Colonic mucosa (tissue), 4 donors: ENCODE measurements around the gene ABHD3. TPM values are rescaled to one million over a fixed set of nuclear protein-coding genes. Genes with fewer than 3 reads are reported as not detected.
A peak's percentile ranks its signal among the peaks of the same experiment; 100 is the strongest.

Source experiments
- DNase-seq: peaks from one replicate; pipeline ENCODE4 v3.0.0-alpha.2; 2020
- H3K27ac ChIP-seq: fragments of 200-600 bp; one replicate; pipeline ENCODE4 v1.8.0; 2021
- H3K27me3 ChIP-seq: fragments of 200-600 bp; one replicate; pipeline ENCODE4 v1.8.0; 2021
- H3K36me3 ChIP-seq: fragments of 200-600 bp; one replicate; pipeline ENCODE4 v1.8.0; 2021
- H3K4me1 ChIP-seq: fragments of 200-600 bp; one replicate; pipeline ENCODE4 v1.8.0; 2021; ENCODE audit warnings: mild to moderate bottlenecking
- H3K4me3 ChIP-seq: fragments of 200-600 bp; one replicate; pipeline ENCODE4 v1.8.0; 2021
- H3K9ac ChIP-seq, 2 donors: one replicate each; pipeline ENCODE4 v1.7.0; 2013; ENCODE audit warnings: control low read depth in 2 of 2, low read depth in 2 of 2, low read length in 2 of 2
- H3K9me3 ChIP-seq: fragments of 200-600 bp; one replicate; pipeline ENCODE4 v1.8.0; 2021
- CTCF ChIP-seq: fragments of 200-600 bp; IDR thresholded peaks from one replicate; pipeline ENCODE4 v1.8.0; 2022; ENCODE audit warnings: antibody characterized with exemption, mild to moderate bottlenecking
- intact Hi-C: fragments of 100-400 bp; cut with DNase I; formaldehyde crosslinking; loops from one replicate; pipeline ENCODE4 v1.14.1; 2022
- total RNA-seq, 2 donors: library from RNA; stranded (reverse); fragmentation: NEBNext Ultra II Directional in 1 of 2; extraction: Animal tissue kit (Norgen Biotek cat#: 25700) in 1 of 2; gene quantifications; one replicate each; pipeline ENCODE4 v1.2.1, GENCODE V29; 2021
- donor health status: healthy.
- donor health status: DM: no; HTN: no; CAD: no.
- donor health status: DM: no; HTN: no; CAD: no.

ABHD3 gene
- total RNA-seq, result 100 to 1,000 TPM in 1 of 2 donors, 10 to 100 TPM in 1; 69.3 to 105 TPM

GRCh38 chr18:21704603-21705364 lies at the start of gene ABHD3:
ABHD3 (minus strand) TSS chr18:21704774; CDS start chr18:21704665, 109 bp downstream.
- no peaks in the 10 kb centered on the region for H3K36me3 ChIP-seq
- no peaks in the 10 kb centered on the region for H3K9me3 ChIP-seq
- H3K4me1 ChIP-seq, result no peaks in the 10 kb centered on the region
- peak within 1 kb of the TSS; percentile 87 to 94 for H3K9ac ChIP-seq
- intact Hi-C loops, result no loop called here
- peak within 1 kb of the TSS; percentile 91 for H3K4me3 ChIP-seq
- peak; percentile 96 for DNase-seq
- H3K27ac ChIP-seq, result peak within 1 kb of the TSS; percentile 97
- TF ChIP-seq CTCF, result peak; percentile 41
- no peaks in the 10 kb centered on the region for H3K27me3 ChIP-seq

- no peak for TF ChIP-seq CTCF
- no peak overlapping the region for H3K4me3 ChIP-seq
- H3K9ac ChIP-seq, result no peak overlapping the region
- no peak overlapping the region for H3K27ac ChIP-seq
- H3K36me3 ChIP-seq, result no peaks in the 10 kb centered on the region
- no peak for DNase-seq
- intact Hi-C loops, result no loop called here
- H3K27me3 ChIP-seq, result no peaks in the 10 kb centered on the region
- H3K9me3 ChIP-seq, result no peaks in the 10 kb centered on the region
- H3K4me1 ChIP-seq, result no peaks in the 10 kb centered on the region
Measured at GRCh38 chr18:21747764-21748693, 43.5 kb upstream of the ABHD3 start.

- Histone ChIP-seq H3K27ac (no peak overlapping the region), H3K9me3 (no peaks in the 10 kb centered on the region), H3K4me3 (no peak overlapping the region), H3K9ac (no peak overlapping the region), H3K4me1 (no peaks in the 10 kb centered on the region), H3K27me3 (no peaks in the 10 kb centered on the region), H3K36me3 (no peaks in the 10 kb centered on the region)
- intact Hi-C loops, result no loop called here
- no peak for DNase-seq
- no peak for TF ChIP-seq CTCF
Measured at GRCh38 chr18:21747268-21747667, 42.7 kb upstream of the ABHD3 start.

GRCh38 chr18:21745231-21745630 lies 40.7 kb upstream of the ABHD3 start:
- Histone ChIP-seq H3K4me3 (no peak overlapping the region), H3K9me3 (no peaks in the 10 kb centered on the region), H3K9ac (no peak overlapping the region), H3K36me3 (no peaks in the 10 kb centered on the region), H3K27me3 (no peaks in the 10 kb centered on the region), H3K27ac (no peak overlapping the region), H3K4me1 (no peaks in the 10 kb centered on the region)
- TF ChIP-seq CTCF, result no peak
- intact Hi-C loops, result no loop called here
- DNase-seq, result no peak

GRCh38 chr18:21743166-21743832 lies 38.7 kb upstream of the ABHD3 start:
- Histone ChIP-seq H3K9me3 (no peaks in the 10 kb centered on the region), H3K4me1 (no peaks in the 10 kb centered on the region), H3K9ac (no peak overlapping the region), H3K36me3 (no peaks in the 10 kb centered on the region), H3K27ac (no peak overlapping the region), H3K27me3 (no peaks in the 10 kb centered on the region), H3K4me3 (no peak overlapping the region)
- no peak for DNase-seq
- intact Hi-C loops, result loop anchor here (5.0 kb wide), 1 partner anchor 131 kb away; the partner anchor contains the start of gene SNRPD1
- no peak for TF ChIP-seq CTCF
